Osteocyte (in vitro differentiated cells): ENCODE measurements around the gene L2HGDH. TPM values are rescaled to one million over a fixed set of nuclear protein-coding genes. Genes with fewer than 3 reads are reported as not detected.

Experiments
- DNase-seq: peaks from one replicate; pipeline ENCODE4 v3.0.0; 2021; ENCODE audit warnings: mixed read lengths; ENCODE audit not compliant: unreplicated experiment; ENCODE audit errors: extremely low spot score
- H3K27ac Mint-ChIP-seq: one replicate; pipeline ENCODE4 v1.8.0; 2021; ENCODE audit warnings: mild to moderate bottlenecking, mixed read lengths; ENCODE audit not compliant: unreplicated experiment
- H3K27me3 Mint-ChIP-seq: one replicate; pipeline ENCODE4 v1.8.0; 2021; ENCODE audit warnings: mixed read lengths; ENCODE audit not compliant: unreplicated experiment
- H3K36me3 Mint-ChIP-seq: one replicate; pipeline ENCODE4 v1.8.0; 2021; ENCODE audit warnings: mixed read lengths; ENCODE audit not compliant: unreplicated experiment
- H3K4me1 Mint-ChIP-seq: one replicate; pipeline ENCODE4 v1.8.0; 2021; ENCODE audit warnings: mixed read lengths; ENCODE audit not compliant: unreplicated experiment
- H3K4me3 Mint-ChIP-seq: one replicate; pipeline ENCODE4 v1.8.0; 2021; ENCODE audit warnings: mild to moderate bottlenecking, moderate library complexity, mixed read lengths; ENCODE audit not compliant: unreplicated experiment
- H3K9me3 Mint-ChIP-seq: one replicate; pipeline ENCODE4 v1.8.0; 2021; ENCODE audit warnings: mixed read lengths; ENCODE audit not compliant: unreplicated experiment
- CTCF ChIP-seq: fragments of 200-600 bp; sonication (generic); IDR thresholded peaks from 2 replicates; pipeline ENCODE4 v1.5.0; 2021; ENCODE audit warnings: antibody characterized with exemption, mild to moderate bottlenecking, moderate library complexity
- total RNA-seq: library from RNA; stranded (reverse); gene quantifications from 2 replicates; pipeline ENCODE4 v1.2.1, GENCODE V29; 2021

L2HGDH gene
- total RNA-seq, 1 donor from 2014 or later = 4.2 TPM

- H3K4me1 Mint-ChIP-seq = peaks cover 27% of the 10 kb centered on the region
- no peaks in the 10 kb centered on the region for H3K9me3 Mint-ChIP-seq
- no peak for TF ChIP-seq CTCF
- no peak overlapping the region for H3K27ac Mint-ChIP-seq
- H3K27me3 Mint-ChIP-seq = no peaks in the 10 kb centered on the region
- H3K36me3 Mint-ChIP-seq = peaks cover 5% of the 10 kb centered on the region
- no peak overlapping the region for H3K4me3 Mint-ChIP-seq
- DNase-seq = no peak
Observed at GRCh38 chr14:50310445-50310844, 1.6 kb downstream of the L2HGDH start.

DNA sequence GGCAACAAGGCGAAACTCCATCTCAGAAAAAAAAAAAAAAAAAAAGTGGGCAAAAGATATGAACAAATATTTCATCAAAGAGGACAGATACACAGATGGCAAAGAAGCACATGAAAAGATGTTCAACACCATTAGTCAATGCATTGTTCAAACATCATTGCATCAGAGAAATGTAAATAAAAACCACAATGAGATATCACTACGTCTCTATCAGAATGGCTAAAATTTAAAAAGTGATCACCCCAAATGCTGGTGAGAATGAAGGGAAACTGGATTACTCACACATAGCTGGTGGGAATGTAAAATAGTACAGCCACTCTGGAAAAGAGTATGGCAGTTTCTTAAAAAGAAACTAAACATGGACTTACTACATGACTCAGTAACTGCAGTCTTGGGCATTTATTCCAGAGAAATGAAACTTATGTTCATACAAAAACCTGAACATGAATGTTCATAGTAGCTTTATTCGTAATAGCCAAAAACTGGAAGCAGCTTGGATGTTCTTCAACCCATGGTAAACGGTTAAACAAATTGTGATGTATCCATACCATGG, 3.6 kb downstream of the L2HGDH start:
- no peak overlapping the region for H3K27ac Mint-ChIP-seq
- H3K9me3 Mint-ChIP-seq = no peaks in the 10 kb centered on the region
- H3K4me3 Mint-ChIP-seq = no peak overlapping the region
- peaks cover 2% of the 10 kb centered on the region for H3K36me3 Mint-ChIP-seq
- H3K4me1 Mint-ChIP-seq = peaks cover 19% of the 10 kb centered on the region
- no peaks in the 10 kb centered on the region for H3K27me3 Mint-ChIP-seq
- TF ChIP-seq CTCF = no peak
- DNase-seq = no peak

- no peak for TF ChIP-seq CTCF
- Mint-ChIP-seq H3K36me3 (peaks cover 16% of the 10 kb centered on the region), H3K27me3 (no peaks in the 10 kb centered on the region), H3K4me1 (peaks cover under 1% of the 10 kb centered on the region), H3K9me3 (peaks cover 4% of the 10 kb centered on the region), H3K4me3 (no peak overlapping the region), H3K27ac (no peak overlapping the region)
- no peak for DNase-seq
Observed at GRCh38 chr14:50303744-50304471, 8.1 kb downstream of the L2HGDH start.

- no peak for TF ChIP-seq CTCF
- H3K27me3 Mint-ChIP-seq = no peaks in the 10 kb centered on the region
- H3K9me3 Mint-ChIP-seq = peaks cover 8% of the 10 kb centered on the region
- H3K4me1 Mint-ChIP-seq = no peaks in the 10 kb centered on the region
- H3K27ac Mint-ChIP-seq = no peak overlapping the region
- no peak for DNase-seq
- no peak overlapping the region for H3K4me3 Mint-ChIP-seq
- H3K36me3 Mint-ChIP-seq = peaks cover 22% of the 10 kb centered on the region
Observed at GRCh38 chr14:50301914-50302313, 10.1 kb downstream of the L2HGDH start.

GRCh38 chr14:50299585-50299984, 12.4 kb downstream of the L2HGDH start:
- Mint-ChIP-seq H3K27me3 (no peaks in the 10 kb centered on the region), H3K36me3 (peaks cover 21% of the 10 kb centered on the region), H3K27ac (no peak overlapping the region), H3K9me3 (peaks cover 8% of the 10 kb centered on the region), H3K4me1 (no peaks in the 10 kb centered on the region), H3K4me3 (no peak overlapping the region)
- DNase-seq = no peak
- TF ChIP-seq CTCF = no peak
